Central memory CD4-positive, alpha-beta T cell (primary cell): ENCODE measurements around the gene SDC1.

Source experiments
- DNase-seq: peaks from one replicate; pipeline ENCODE4 v3.0.0; 2022

Gene SDC1

GRCh38 chr2:20213651-20214565, 11.0 kb downstream of the SDC1 start:
- DNase-seq, result no peak

- DNase-seq, result no peak
Measured at GRCh38 chr2:20212871-20213503, 11.9 kb downstream of the SDC1 start.

GRCh38 chr2:20212459-20212870, 12.5 kb downstream of the SDC1 start:
- DNase-seq, result no peak

- no peak for DNase-seq
Measured at GRCh38 chr2:20211860-20212458, 13.0 kb downstream of the SDC1 start.

GRCh38 chr2:20211420-20211819, 13.5 kb downstream of the SDC1 start:
- no peak for DNase-seq

GRCh38 chr2:20210462-20210861, 14.5 kb downstream of the SDC1 start:
- DNase-seq, result no peak

GRCh38 chr2:20209373-20210109, 15.4 kb downstream of the SDC1 start:
- no peak for DNase-seq

GRCh38 chr2:20208476-20208859, 16.5 kb downstream of the SDC1 start:
- DNase-seq, result no peak

- DNase-seq, result no peak
Measured at GRCh38 chr2:20207051-20207450, 17.9 kb downstream of the SDC1 start.

GRCh38 chr2:20205915-20206524, 18.9 kb downstream of the SDC1 start:
- no peak for DNase-seq

GRCh38 chr2:20205069-20205468, 19.9 kb downstream of the SDC1 start:
- no peak for DNase-seq

- DNase-seq, result no peak
Measured at GRCh38 chr2:20203521-20204225, 21.3 kb downstream of the SDC1 start.

GRCh38 chr2:20203072-20203471, 21.9 kb downstream of the SDC1 start:
- DNase-seq, result no peak

- DNase-seq, result no peak
Measured at GRCh38 chr2:20201671-20202070, 23.3 kb downstream of the SDC1 start.

- no peak for DNase-seq
Measured at GRCh38 chr2:20200697-20201555, 24.0 kb downstream of the SDC1 start.

GRCh38 chr2:20199633-20200270, 25.2 kb downstream of the SDC1 start:
- DNase-seq, result no peak

- DNase-seq, result no peak
Measured at GRCh38 chr2:20198796-20199632, 25.9 kb downstream of the SDC1 start.

GRCh38 chr2:20198001-20198400, 26.9 kb downstream of the SDC1 start:
- no peak for DNase-seq

- no peak for DNase-seq
Measured at GRCh38 chr2:20197192-20197591, 27.7 kb downstream of the SDC1 start.
